ENCODE measurements around the gene PIP4K2B. TPM values are rescaled to one million over a fixed set of nuclear protein-coding genes. Genes with fewer than 3 reads are reported as not detected.
A peak's percentile ranks its signal among the peaks of the same experiment; 100 is the strongest.

Gene PIP4K2B
- total RNA-seq, 1 experiment from 2014 or later: 25.5 TPM

DNA sequence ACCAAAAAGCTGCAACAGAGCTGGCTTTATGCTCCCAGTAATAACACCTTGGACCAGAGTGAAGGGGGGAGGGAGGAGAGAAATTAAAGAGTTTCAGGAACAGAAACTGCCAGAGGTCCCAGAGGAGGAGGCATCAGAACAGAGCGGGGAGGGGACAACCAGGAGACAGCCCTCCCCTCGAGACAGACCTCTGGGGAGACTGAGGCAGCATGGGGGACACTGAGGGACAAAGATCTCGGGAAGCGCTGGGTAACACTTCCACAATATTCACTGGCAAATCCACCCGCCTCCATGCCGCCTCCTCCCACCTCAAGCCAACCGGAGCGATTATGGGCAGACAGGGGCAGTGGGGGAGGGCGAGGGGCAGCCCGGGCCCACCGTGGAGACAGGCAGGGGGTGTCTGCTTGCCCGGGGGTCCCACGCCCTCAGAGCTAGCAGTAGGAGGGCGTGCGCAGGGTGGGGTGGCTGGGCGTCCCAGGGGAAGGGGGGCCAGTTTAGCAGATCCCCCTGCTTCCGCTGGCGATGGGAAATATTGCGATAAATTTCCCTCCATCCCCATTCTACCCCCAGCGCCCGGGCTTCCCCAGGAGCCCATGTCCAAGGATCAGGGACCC lies 52.4 kb downstream of the PIP4K2B start:
- Histone ChIP-seq H3K4me3 (ENCODE audit: low read length) (peak overlapping the region; percentile 96), H3K9ac (ENCODE audit: low read length) (peak overlapping the region; percentile 69; the same call in 1 of the 2 replicates), H3K27me3 (ENCODE audit: low read length) (no peaks in the 10 kb centered on the region), H3K4me1 (ENCODE audit: insufficient read depth, low read length) (peaks cover 18% of the 10 kb centered on the region), H3K27ac (ENCODE audit: low read length) (no peak overlapping the region), H3K9me2 (replicated peaks; ENCODE audit: low read length) (no peaks in the 10 kb centered on the region), H3K4me2 (ENCODE audit: low read length) (peak overlapping the region; percentile 82), H3K9me3 (ENCODE audit: low read length) (no peaks in the 10 kb centered on the region), H3K79me2 (ENCODE audit: low read length) (peaks cover 74% of the 10 kb centered on the region), H2AFZ (ENCODE audit: low read length) (no peak overlapping the region), H3K36me3 (ENCODE audit: low read depth, low read length) (no peaks in the 10 kb centered on the region), H4K20me1 (ENCODE audit: low read length) (0 out of 2 replicates have a peak, but pooled peaks cover 4% of the 10 kb centered on the region), H3F3A (ENCODE audit: low read length, unreplicated experiment) (no peaks in the 10 kb centered on the region)
- BruUV-seq (replicated peaks): no TSS peak
- ATAC-seq: no peak
- TF ChIP-seq EZH2phosphoT487 (IDR thresholded peaks at IDR 0.05; ENCODE audit: borderline replicate concordance, low read length) (no peak), EZH2 (IDR thresholded peaks at IDR 0.05; ENCODE audit: low read length, unreplicated experiment) (no peak), CTCF (conservative IDR thresholded peaks at IDR 0.05; ENCODE audit: low read depth, low read length) (no peak)
- DNase-seq: no peak
- CTCF ChIA-PET: no interaction called here
- intact Hi-C loops (cut with micrococcal nuclease): no loop called here
- POLR2A ChIA-PET (ENCODE audit: unreplicated experiment): no interaction called here

- Histone ChIP-seq H3K4me1 (ENCODE audit: insufficient read depth, low read length) (peaks cover 18% of the 10 kb centered on the region), H3K9me3 (ENCODE audit: low read length) (no peaks in the 10 kb centered on the region), H4K20me1 (ENCODE audit: low read length) (0 out of 2 replicates have a peak, but pooled peaks cover 6% of the 10 kb centered on the region), H2AFZ (ENCODE audit: low read length) (no peak overlapping the region), H3F3A (ENCODE audit: low read length, unreplicated experiment) (no peaks in the 10 kb centered on the region), H3K27me3 (ENCODE audit: low read length) (no peaks in the 10 kb centered on the region), H3K4me2 (ENCODE audit: low read length) (peak overlapping the region; percentile 82), H3K4me3 (ENCODE audit: low read length) (peak overlapping the region; percentile 96), H3K36me3 (ENCODE audit: low read depth, low read length) (no peaks in the 10 kb centered on the region), H3K9me2 (replicated peaks; ENCODE audit: low read length) (no peaks in the 10 kb centered on the region), H3K27ac (ENCODE audit: low read length) (no peak overlapping the region), H3K79me2 (ENCODE audit: low read length) (peaks cover 82% of the 10 kb centered on the region), H3K9ac (ENCODE audit: low read length) (peak overlapping the region; percentile 69; the same call in 1 of the 2 replicates)
- DNase-seq (no peak), ATAC-seq (no peak)
- POLR2A ChIA-PET (ENCODE audit: unreplicated experiment): no interaction called here
- intact Hi-C loops (cut with micrococcal nuclease): no loop called here
- no TSS peak for BruUV-seq (replicated peaks)
- no peak for TF ChIP-seq CTCF (conservative IDR thresholded peaks at IDR 0.05; ENCODE audit: low read depth, low read length)
- no peak for TF ChIP-seq EZH2 (IDR thresholded peaks at IDR 0.05; ENCODE audit: low read length, unreplicated experiment)
- CTCF ChIA-PET: no interaction called here
These were observed 53.1 kb downstream of the PIP4K2B start for GRCh38 chr17:38746004-38746848.

DNA sequence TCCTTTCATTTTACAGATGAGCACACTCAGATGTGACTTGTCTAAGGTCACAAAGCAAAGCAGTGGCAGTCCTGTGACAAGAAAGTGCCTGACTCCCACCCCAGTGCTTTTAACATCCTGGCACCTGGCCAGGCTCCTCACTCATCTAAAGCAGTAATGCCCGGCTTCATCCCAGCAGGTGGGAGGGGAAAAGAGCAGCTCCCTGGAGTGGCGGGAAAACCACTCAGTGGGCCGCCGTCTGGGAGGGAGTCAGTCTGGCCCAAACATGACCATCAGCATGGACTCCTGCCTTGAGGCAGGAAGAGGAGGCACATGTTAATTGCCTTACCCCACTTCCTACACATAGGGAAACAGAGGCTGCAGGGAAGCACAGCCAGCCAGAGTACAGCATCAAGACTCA lies 53.8 kb downstream of the PIP4K2B start:
- H3K27me3 ChIP-seq (ENCODE audit: low read length): no peaks in the 10 kb centered on the region
- ChIA-PET CTCF (no interaction called here), POLR2A (ENCODE audit: unreplicated experiment) (no interaction called here)
- H3K27ac ChIP-seq (ENCODE audit: low read length): no peak overlapping the region
- H3K4me2 ChIP-seq (ENCODE audit: low read length): 0 out of 2 replicates have a peak overlapping the region, but pooled peaks have one; percentile 82
- peaks cover 87% of the 10 kb centered on the region for H3K79me2 ChIP-seq (ENCODE audit: low read length)
- BruUV-seq (replicated peaks): no TSS peak
- ATAC-seq (no peak), DNase-seq (no peak)
- TF ChIP-seq EZH2 (IDR thresholded peaks at IDR 0.05; ENCODE audit: low read length, unreplicated experiment): no peak
- TF ChIP-seq EZH2phosphoT487 (IDR thresholded peaks at IDR 0.05; ENCODE audit: borderline replicate concordance, low read length): no peak
- no peak for TF ChIP-seq CTCF (conservative IDR thresholded peaks at IDR 0.05; ENCODE audit: low read depth, low read length)
- intact Hi-C loops (cut with micrococcal nuclease): no loop called here
- H3K4me3 ChIP-seq (ENCODE audit: low read length): no peak overlapping the region
- no peaks in the 10 kb centered on the region for H3K9me3 ChIP-seq (ENCODE audit: low read length)
- H3K9me2 ChIP-seq (replicated peaks; ENCODE audit: low read length): no peaks in the 10 kb centered on the region
- no peaks in the 10 kb centered on the region for H3K36me3 ChIP-seq (ENCODE audit: low read depth, low read length)
- no peak overlapping the region for H3K9ac ChIP-seq (ENCODE audit: low read length)
- no peak overlapping the region for H2AFZ ChIP-seq (ENCODE audit: low read length)
- H3K4me1 ChIP-seq (ENCODE audit: insufficient read depth, low read length): peaks cover 15% of the 10 kb centered on the region
- no peaks in the 10 kb centered on the region for H3F3A ChIP-seq (ENCODE audit: low read length, unreplicated experiment)
- H4K20me1 ChIP-seq (ENCODE audit: low read length): peaks cover 8% of the 10 kb centered on the region; the same call in 1 of the 2 replicates

Data from PC-3 (cell line).